HG02610 (cell line): Measurements from ENCODE around the gene CD93.
A peak's percentile ranks its signal among the peaks of the same experiment; 100 is the strongest.

Source experiments
- ATAC-seq: cut with Tn5 transposase; IDR thresholded peaks from one replicate; pipeline ENCODE4 v1.9.1; 2021; ENCODE audit warnings: mild to moderate bottlenecking, moderate library complexity; ENCODE audit not compliant: unreplicated experiment

CD93 gene

GRCh38 chr20:23100720-23101107 is 14.6 kb upstream of the CD93 start:
- ATAC-seq: no peak

- no peak for ATAC-seq
These were observed 13.9 kb upstream of the CD93 start for GRCh38 chr20:23099791-23100719.

GRCh38 chr20:23097636-23098580 is 11.8 kb upstream of the CD93 start:
- no peak for ATAC-seq

GRCh38 chr20:23096986-23097520 is 10.9 kb upstream of the CD93 start:
- ATAC-seq: no peak

- ATAC-seq: peak; percentile 47
These were observed 10.0 kb upstream of the CD93 start for GRCh38 chr20:23096097-23096496.

- no peak for ATAC-seq
These were observed 9.4 kb upstream of the CD93 start for GRCh38 chr20:23095499-23095898.

- no peak for ATAC-seq
These were observed 8.8 kb upstream of the CD93 start for GRCh38 chr20:23094927-23095326.

- no peak for ATAC-seq
These were observed 8.2 kb upstream of the CD93 start for GRCh38 chr20:23094213-23094896.

GRCh38 chr20:23093613-23094012 is 7.5 kb upstream of the CD93 start:
- no peak for ATAC-seq

- no peak for ATAC-seq
These were observed 6.9 kb upstream of the CD93 start for GRCh38 chr20:23092861-23093495.

GRCh38 chr20:23092384-23092756 is 6.2 kb upstream of the CD93 start:
- no peak for ATAC-seq

GRCh38 chr20:23091721-23092383 is 5.7 kb upstream of the CD93 start:
- no peak for ATAC-seq

- no peak for ATAC-seq
These were observed 4.8 kb upstream of the CD93 start for GRCh38 chr20:23090878-23091277.

GRCh38 chr20:23090147-23090546 is 4.0 kb upstream of the CD93 start:
- no peak for ATAC-seq

- no peak for ATAC-seq
These were observed 2.7 kb upstream of the CD93 start for GRCh38 chr20:23088866-23089265.

- no peak for ATAC-seq
These were observed 1.6 kb upstream of the CD93 start for GRCh38 chr20:23087587-23088251.

GRCh38 chr20:23086931-23087411 is 847 bp upstream of the CD93 start:
- no peak for ATAC-seq

GRCh38 chr20:23085436-23086055 is 578 bp downstream of the CD93 start:
- ATAC-seq: no peak
